HUES6 (cell line): ENCODE results near the gene CD53.
"Not testable (repeated sequence)": the region's sequence is repeated elsewhere in the genome, so short reads cannot be mapped to it uniquely, and the experiment has no call there.

Experiments
- H3K27ac ChIP-seq: 2 replicates; pipeline ENCODE4 v1.7.0; 2013; ENCODE audit warnings: low read depth, mild to moderate bottlenecking, low read length, inconsistent platforms
- H3K27me3 ChIP-seq: 2 replicates; pipeline ENCODE4 v1.6.1; 2013; ENCODE audit warnings: low read length; ENCODE audit not compliant: control insufficient read depth, insufficient read depth
- H3K36me3 ChIP-seq: 2 replicates; pipeline ENCODE4 v1.6.1; 2013; ENCODE audit warnings: low read length; ENCODE audit not compliant: control insufficient read depth, insufficient read depth
- H3K4me1 ChIP-seq: 2 replicates; pipeline ENCODE4 v1.6.1; 2013; ENCODE audit warnings: low read length; ENCODE audit not compliant: control insufficient read depth, insufficient read depth
- H3K4me3 ChIP-seq: 2 replicates; pipeline ENCODE4 v1.5.1; 2013; ENCODE audit warnings: low read depth, low read length
- H3K9ac ChIP-seq: one replicate; pipeline ENCODE4 v1.6.1; 2013; ENCODE audit warnings: mild to moderate bottlenecking, low read length
- H3K9me3 ChIP-seq: 2 replicates; pipeline ENCODE4 v1.6.1; 2013; ENCODE audit warnings: low read depth, low read length; ENCODE audit not compliant: control insufficient read depth, insufficient read depth

CD53 gene

GRCh38 chr1:110872745-110873720 is at the start of gene CD53:
TSS of gene CD53 (plus strand) at chr1:110873148. CDS start at chr1:110891409, 18,261 bp downstream.
- Histone ChIP-seq H3K4me3 (no peak within 1 kb of the TSS), H3K27ac (no peak within 1 kb of the TSS), H3K9ac (no peak within 1 kb of the TSS)

GRCh38 chr1:110824192-110824591 is 48.8 kb upstream of the CD53 start:
- Histone ChIP-seq H3K9ac (no peak overlapping the region), H3K9me3 (no peaks in the 10 kb centered on the region), H3K4me1 (no peaks in the 10 kb centered on the region), H3K36me3 (no peaks in the 10 kb centered on the region), H3K4me3 (no peak overlapping the region), H3K27ac (no peak overlapping the region), H3K27me3 (peaks cover 5% of the 10 kb centered on the region; the same call in 1 of the 2 replicates)

More at GRCh38 chr1:110872745-110873720, at the start of gene CD53:
- Histone ChIP-seq H3K27me3 (no peaks in the 10 kb centered on the region), H3K4me1 (peaks cover 10% of the 10 kb centered on the region), H3K9me3 (no peaks in the 10 kb centered on the region), H3K36me3 (no peaks in the 10 kb centered on the region)

- no peak overlapping the region for H3K4me3 ChIP-seq
- no peak overlapping the region for H3K27ac ChIP-seq
- H3K4me1 ChIP-seq = no peaks in the 10 kb centered on the region
- H3K9ac ChIP-seq = no peak overlapping the region
- no peaks in the 10 kb centered on the region for H3K27me3 ChIP-seq
- no peaks in the 10 kb centered on the region for H3K9me3 ChIP-seq
- no peaks in the 10 kb centered on the region for H3K36me3 ChIP-seq
Observed at GRCh38 chr1:110829955-110830553, 42.9 kb upstream of the CD53 start.

- not testable (repeated sequence) for H3K36me3 ChIP-seq, H3K9me3 ChIP-seq, H3K9ac ChIP-seq, H3K27me3 ChIP-seq, H3K27ac ChIP-seq, H3K4me1 ChIP-seq, H3K4me3 ChIP-seq
Observed at GRCh38 chr1:110833779-110834178, 39.2 kb upstream of the CD53 start.

- H3K9ac ChIP-seq = no peak overlapping the region
- no peak overlapping the region for H3K4me3 ChIP-seq
- H3K27ac ChIP-seq = no peak overlapping the region
- H3K4me1 ChIP-seq = no peaks in the 10 kb centered on the region
- no peaks in the 10 kb centered on the region for H3K9me3 ChIP-seq
- peaks cover 16% of the 10 kb centered on the region; the same call in 1 of the 2 replicates for H3K27me3 ChIP-seq
- H3K36me3 ChIP-seq = no peaks in the 10 kb centered on the region
Observed at GRCh38 chr1:110846861-110847260, 26.1 kb upstream of the CD53 start.

GRCh38 chr1:110850145-110850544 is 22.8 kb upstream of the CD53 start:
- Histone ChIP-seq H3K4me3 (no peak overlapping the region), H3K4me1 (no peaks in the 10 kb centered on the region), H3K36me3 (no peaks in the 10 kb centered on the region), H3K9ac (no peak overlapping the region), H3K27me3 (peaks cover 29% of the 10 kb centered on the region; the same call in 1 of the 2 replicates), H3K9me3 (no peaks in the 10 kb centered on the region), H3K27ac (no peak overlapping the region)

GRCh38 chr1:110850627-110851026 is 22.3 kb upstream of the CD53 start:
- no peaks in the 10 kb centered on the region for H3K36me3 ChIP-seq
- no peak overlapping the region for H3K4me3 ChIP-seq
- H3K9ac ChIP-seq = no peak overlapping the region
- H3K4me1 ChIP-seq = no peaks in the 10 kb centered on the region
- H3K27ac ChIP-seq = no peak overlapping the region
- H3K27me3 ChIP-seq = peaks cover 29% of the 10 kb centered on the region; the same call in 1 of the 2 replicates
- H3K9me3 ChIP-seq = no peaks in the 10 kb centered on the region

GRCh38 chr1:110853135-110853534 is 19.8 kb upstream of the CD53 start:
- Histone ChIP-seq H3K9me3 (no peaks in the 10 kb centered on the region), H3K4me1 (no peaks in the 10 kb centered on the region), H3K27ac (no peak overlapping the region), H3K27me3 (peaks cover 31% of the 10 kb centered on the region), H3K9ac (no peak overlapping the region), H3K4me3 (no peak overlapping the region), H3K36me3 (no peaks in the 10 kb centered on the region)

- H3K36me3 ChIP-seq = no peaks in the 10 kb centered on the region
- no peak overlapping the region for H3K9ac ChIP-seq
- no peak overlapping the region for H3K27ac ChIP-seq
- no peaks in the 10 kb centered on the region for H3K9me3 ChIP-seq
- no peak overlapping the region for H3K4me3 ChIP-seq
- peaks cover 27% of the 10 kb centered on the region for H3K27me3 ChIP-seq
- H3K4me1 ChIP-seq = no peaks in the 10 kb centered on the region
Observed at GRCh38 chr1:110856410-110856809, 16.5 kb upstream of the CD53 start.

GRCh38 chr1:110857964-110858948 is 14.7 kb upstream of the CD53 start:
- Histone ChIP-seq H3K9ac (no peak overlapping the region), H3K36me3 (no peaks in the 10 kb centered on the region), H3K27ac (no peak overlapping the region), H3K27me3 (peaks cover 18% of the 10 kb centered on the region), H3K9me3 (no peaks in the 10 kb centered on the region), H3K4me3 (no peak overlapping the region), H3K4me1 (no peaks in the 10 kb centered on the region)
